Natural killer cell treated with Interleukin-12 subunit alpha and Interleukin-12 subunit beta and Interleukin-15 and Interleukin-18, amount 100 ng/mL, for 72 hours (primary cell): ENCODE results near the gene RAD18. TPM values are rescaled to one million over a fixed set of nuclear protein-coding genes. Genes with fewer than 3 reads are reported as not detected.

Experiments
- ATAC-seq, 2 donors: fragments of 150-1000 bp; cut with Tn5 transposase in 1 of 2; sonication (Bioruptor Pico), chemical (Tn5 transposase) in 1 of 2; 2 replicates each; pipeline ENCODE4 v1.10.0; 2021
- DNase-seq: peaks from one replicate; pipeline ENCODE4 v3.0.0; 2022; ENCODE audit warnings: low spot score
- H3K27ac Mint-ChIP-seq, 2 donors: 1 replicate in 1 of 2; 2 replicates in 1 of 2; pipeline ENCODE4 v1.8.0; 2022; ENCODE audit warnings: mixed read lengths in 2 of 2, mild to moderate bottlenecking in 1 of 2, moderate library complexity in 1 of 2
- H3K27me3 Mint-ChIP-seq, 2 donors: 1 replicate in 1 of 2; 2 replicates in 1 of 2; pipeline ENCODE4 v1.8.0; 2022; ENCODE audit warnings: mixed read lengths in 2 of 2
- H3K36me3 Mint-ChIP-seq: one replicate; pipeline ENCODE4 v1.8.0; 2022; ENCODE audit warnings: mixed read lengths
- H3K4me1 Mint-ChIP-seq, 2 donors: 1 replicate in 1 of 2; 2 replicates in 1 of 2; pipeline ENCODE4 v1.8.0; 2022; ENCODE audit warnings: low read depth in 2 of 2, mixed read lengths in 2 of 2, mild to moderate bottlenecking in 1 of 2
- H3K4me3 Mint-ChIP-seq: one replicate; pipeline ENCODE4 v1.8.0; 2022; ENCODE audit warnings: mixed read lengths
- H3K9me3 Mint-ChIP-seq: 2 replicates; pipeline ENCODE4 v1.8.0; 2022; ENCODE audit warnings: mixed read lengths
- total RNA-seq, 2 donors: library from RNA; stranded (reverse); gene quantifications; one replicate each; pipeline ENCODE4 v1.2.3, GENCODE V29; 2022

Gene RAD18, protein sequence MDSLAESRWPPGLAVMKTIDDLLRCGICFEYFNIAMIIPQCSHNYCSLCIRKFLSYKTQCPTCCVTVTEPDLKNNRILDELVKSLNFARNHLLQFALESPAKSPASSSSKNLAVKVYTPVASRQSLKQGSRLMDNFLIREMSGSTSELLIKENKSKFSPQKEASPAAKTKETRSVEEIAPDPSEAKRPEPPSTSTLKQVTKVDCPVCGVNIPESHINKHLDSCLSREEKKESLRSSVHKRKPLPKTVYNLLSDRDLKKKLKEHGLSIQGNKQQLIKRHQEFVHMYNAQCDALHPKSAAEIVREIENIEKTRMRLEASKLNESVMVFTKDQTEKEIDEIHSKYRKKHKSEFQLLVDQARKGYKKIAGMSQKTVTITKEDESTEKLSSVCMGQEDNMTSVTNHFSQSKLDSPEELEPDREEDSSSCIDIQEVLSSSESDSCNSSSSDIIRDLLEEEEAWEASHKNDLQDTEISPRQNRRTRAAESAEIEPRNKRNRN
- total RNA-seq: 10 to 100 TPM; 33.4 to 66.0 TPM

DNA sequence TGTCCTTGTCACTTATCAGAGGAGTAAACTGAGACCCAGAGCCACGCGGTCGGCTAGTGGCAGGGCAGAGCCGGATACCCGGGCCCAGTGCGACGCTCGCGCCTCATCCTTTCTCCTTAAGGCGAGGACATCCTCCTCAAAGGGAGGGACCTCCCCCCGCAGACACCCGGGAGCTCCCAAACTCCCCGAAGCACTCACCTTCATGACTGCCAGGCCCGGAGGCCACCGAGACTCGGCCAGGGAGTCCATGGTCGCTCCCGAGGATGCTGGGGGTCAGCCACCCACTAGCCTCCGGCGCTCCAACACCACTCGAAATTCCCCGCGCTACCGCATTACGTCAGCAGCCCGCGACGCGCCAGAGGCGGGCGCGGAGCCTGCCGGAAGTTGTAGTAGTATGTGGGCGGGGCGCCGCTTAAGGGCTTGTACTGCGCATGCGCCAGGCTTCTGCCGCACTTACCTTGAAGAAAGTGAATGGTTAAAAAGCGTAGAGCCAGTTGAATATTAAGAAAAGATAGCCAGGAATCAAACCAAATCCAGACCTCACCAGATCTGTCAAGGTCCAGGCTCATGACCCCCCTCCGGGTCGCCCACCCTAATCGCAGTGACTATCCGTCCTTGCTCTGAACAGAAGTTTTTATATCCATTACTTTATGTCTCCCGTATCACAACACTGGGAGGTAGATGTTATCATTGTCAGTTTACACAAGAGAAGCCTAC is at the start of gene RAD18:
Gene RAD18 (minus strand): TSS at position 336 of the 717 bp plus-strand sequence. CDS start 87 bp downstream, at position 249.
- ATAC-seq: peak; percentile 96 to 98
- peak within 1 kb of the TSS; percentile 97 for H3K4me3 Mint-ChIP-seq

DNA sequence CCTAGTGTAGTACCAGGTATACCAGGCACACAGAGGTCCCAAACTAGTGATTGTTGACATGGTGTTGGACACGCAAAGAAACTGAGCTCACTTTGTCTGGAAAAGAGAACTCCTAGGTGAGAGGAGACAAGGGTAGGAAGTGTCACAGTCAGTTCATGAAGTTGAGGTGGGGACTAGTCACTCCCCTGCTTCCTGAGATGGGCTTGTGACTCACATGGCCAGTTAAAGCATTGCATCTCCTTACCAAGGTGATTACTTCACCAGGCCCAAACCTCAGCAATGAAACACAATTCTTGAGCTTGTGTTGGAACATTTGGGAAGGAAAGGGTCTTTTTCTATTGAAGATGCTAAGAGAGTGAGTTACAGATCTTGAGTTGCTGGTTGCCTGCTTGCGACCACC is 49.2 kb upstream of the RAD18 start:
- Mint-ChIP-seq H3K36me3 (no peaks in the 10 kb centered on the region), H3K9me3 (no peaks in the 10 kb centered on the region), H3K4me1 (no peaks in the 10 kb centered on the region), H3K27ac (no peak overlapping the region), H3K4me3 (no peak overlapping the region), H3K27me3 (peaks cover 0 to 7% of the 10 kb centered on the region in 2 donors)
- DNase-seq (no peak), ATAC-seq (no peak)

More for the DNA sequence above, at the start of gene RAD18:
- peaks cover under 1 to 6% of the 10 kb centered on the region in 2 donors for H3K27me3 Mint-ChIP-seq
- H3K4me1 Mint-ChIP-seq: peaks cover 27 to 45% of the 10 kb centered on the region in 2 donors
- H3K27ac Mint-ChIP-seq: peak within 1 kb of the TSS; percentile 96 to 99
- peaks cover 16% of the 10 kb centered on the region for H3K36me3 Mint-ChIP-seq
- peak; percentile 94 for DNase-seq
- H3K9me3 Mint-ChIP-seq: no peaks in the 10 kb centered on the region

DNA sequence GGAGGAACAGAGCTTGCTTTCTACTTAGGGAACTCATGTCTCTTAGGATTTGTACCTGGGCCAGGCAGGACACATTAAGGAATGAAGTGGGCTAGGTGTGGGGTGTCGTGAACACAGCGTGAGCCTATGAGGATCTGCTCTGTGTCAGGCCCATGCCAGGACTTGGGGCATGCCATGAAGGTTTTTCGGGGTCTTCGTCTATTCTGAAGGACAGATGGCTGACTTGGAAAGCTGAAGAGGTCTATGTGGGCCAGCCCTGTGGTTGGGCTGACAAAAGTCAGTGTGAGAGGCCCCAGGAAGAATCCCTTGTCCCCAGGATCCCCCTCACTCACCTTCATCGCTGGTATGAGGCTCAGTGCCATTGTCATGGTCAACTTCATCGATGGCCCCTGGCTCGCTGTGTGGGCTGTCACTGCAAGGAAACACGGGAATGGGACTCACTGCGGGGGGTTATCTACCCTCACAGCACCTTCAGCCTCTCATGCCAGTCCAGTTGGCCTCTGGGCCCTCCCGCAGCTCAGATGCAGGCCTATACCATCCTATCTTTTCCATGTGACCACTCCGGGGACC is 46.8 kb upstream of the RAD18 start:
- no peaks in the 10 kb centered on the region for H3K27me3 Mint-ChIP-seq
- DNase-seq: no peak
- no peak overlapping the region for H3K4me3 Mint-ChIP-seq
- no peaks in the 10 kb centered on the region for H3K9me3 Mint-ChIP-seq
- H3K4me1 Mint-ChIP-seq: no peaks in the 10 kb centered on the region
- H3K36me3 Mint-ChIP-seq: no peaks in the 10 kb centered on the region
- no peak overlapping the region for H3K27ac Mint-ChIP-seq
- ATAC-seq: peak in 1 of 2 donors; percentile 26

DNA sequence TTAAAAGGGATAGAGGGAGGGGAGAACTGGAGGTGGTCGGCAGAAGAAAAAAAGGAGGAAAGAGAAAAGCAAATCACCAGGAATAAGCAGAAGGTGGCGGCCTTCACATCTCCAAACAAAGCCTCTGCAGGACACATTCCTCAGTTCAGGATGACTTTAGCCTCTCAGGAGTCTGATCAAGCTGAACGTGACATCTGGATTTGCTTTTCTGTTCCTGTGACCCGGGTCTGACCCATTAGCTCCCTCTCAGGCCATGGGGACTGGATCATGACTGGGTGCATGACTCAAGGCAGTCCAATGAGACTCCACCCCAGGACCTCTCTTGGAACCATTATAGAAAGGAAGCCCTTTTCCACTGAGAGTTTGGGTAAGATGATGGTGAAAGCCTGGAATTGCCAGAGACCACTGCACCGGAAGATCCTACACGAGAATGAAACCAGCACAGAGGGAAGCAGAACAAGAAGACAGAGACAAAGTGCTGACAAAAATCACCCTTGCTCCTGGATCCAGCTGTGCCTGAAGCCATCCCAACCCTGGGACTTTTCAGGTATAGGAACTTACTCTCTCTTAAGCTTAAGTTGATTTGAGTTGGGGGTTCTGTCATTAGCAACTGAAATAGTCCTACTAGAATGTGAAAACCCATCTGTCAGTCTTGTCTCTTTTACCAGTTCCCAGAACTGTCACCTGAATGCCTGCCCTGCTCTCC is 45.4 kb upstream of the RAD18 start:
- H3K4me3 Mint-ChIP-seq: no peak overlapping the region
- H3K4me1 Mint-ChIP-seq: no peaks in the 10 kb centered on the region
- H3K27ac Mint-ChIP-seq: no peak overlapping the region
- no peaks in the 10 kb centered on the region for H3K27me3 Mint-ChIP-seq
- ATAC-seq (no peak), DNase-seq (no peak)
- no peaks in the 10 kb centered on the region for H3K9me3 Mint-ChIP-seq
- H3K36me3 Mint-ChIP-seq: no peaks in the 10 kb centered on the region

DNA sequence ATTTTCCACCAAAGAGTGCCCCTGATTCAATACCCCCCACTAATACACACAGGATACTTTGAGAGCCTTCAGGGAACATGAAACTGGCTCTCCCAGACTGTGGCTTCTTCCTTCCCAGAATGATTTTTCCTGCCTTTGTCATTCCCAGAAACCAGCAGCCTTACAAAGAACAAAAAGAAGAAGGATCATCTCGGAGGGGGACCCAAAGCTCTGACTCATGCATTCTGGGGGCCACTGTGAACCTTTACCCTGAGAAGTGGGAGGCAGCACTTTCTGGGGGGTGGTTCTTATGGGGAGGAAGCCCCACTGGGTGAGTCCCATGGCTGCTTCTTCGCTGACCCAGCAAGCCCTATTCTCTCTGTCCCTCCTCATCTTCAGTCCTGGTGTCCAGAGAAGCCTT is 44.7 kb upstream of the RAD18 start:
- no peaks in the 10 kb centered on the region for H3K27me3 Mint-ChIP-seq
- no peak overlapping the region for H3K27ac Mint-ChIP-seq
- no peaks in the 10 kb centered on the region for H3K36me3 Mint-ChIP-seq

DNA sequence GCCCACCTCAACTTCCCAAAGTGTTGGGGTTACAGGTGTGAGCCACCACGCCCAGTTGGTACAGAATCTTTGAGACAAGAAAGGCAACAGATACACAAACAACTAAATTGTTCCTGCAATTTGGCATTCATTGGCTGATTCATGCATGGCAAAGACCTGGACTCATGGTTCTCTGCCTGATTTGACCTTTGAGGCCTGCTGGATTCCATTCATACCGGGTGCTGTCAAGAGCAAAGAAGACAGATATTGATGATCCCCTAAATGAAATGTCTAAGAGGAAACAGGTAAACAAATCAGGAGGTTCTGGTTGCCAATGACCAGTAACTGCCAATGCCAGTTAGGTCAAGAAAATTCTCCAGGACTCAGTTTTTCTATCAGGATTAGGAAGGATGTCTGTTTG is 43.9 kb upstream of the RAD18 start:
- H3K27me3 Mint-ChIP-seq: peaks cover 0 to 2% of the 10 kb centered on the region in 2 donors

More for the DNA sequence above, 44.7 kb upstream of the RAD18 start:
- Mint-ChIP-seq H3K4me1 (no peaks in the 10 kb centered on the region), H3K9me3 (no peaks in the 10 kb centered on the region), H3K4me3 (no peak overlapping the region)
- ATAC-seq (no peak), DNase-seq (no peak)

DNA sequence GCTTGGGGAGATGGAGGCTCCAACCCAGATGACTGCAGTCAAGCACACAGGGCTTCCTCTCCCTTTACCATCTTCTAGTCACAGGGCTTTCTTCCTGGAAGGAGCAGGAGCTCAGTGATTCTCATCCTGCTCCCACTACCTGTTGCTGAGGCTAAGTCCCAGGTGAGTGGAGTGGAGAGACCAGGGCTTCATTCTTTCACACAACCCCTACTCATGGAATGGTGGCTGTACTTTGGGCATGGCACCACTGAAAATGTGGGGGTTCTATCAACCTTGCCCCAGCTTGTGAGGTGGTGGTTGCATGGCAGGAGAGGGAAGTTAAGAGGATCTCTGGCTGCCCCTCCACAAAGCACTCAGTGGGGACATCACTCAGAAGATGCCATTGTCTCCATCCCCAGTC is 36.8 kb upstream of the RAD18 start:
- DNase-seq: no peak
- Mint-ChIP-seq H3K27ac (no peak overlapping the region), H3K36me3 (no peaks in the 10 kb centered on the region), H3K9me3 (no peaks in the 10 kb centered on the region), H3K4me1 (no peaks in the 10 kb centered on the region), H3K27me3 (peaks cover 0 to 22% of the 10 kb centered on the region in 2 donors), H3K4me3 (no peak overlapping the region)
- no peak for ATAC-seq

More for the DNA sequence above, 43.9 kb upstream of the RAD18 start:
- ATAC-seq (no peak), DNase-seq (no peak)
- Mint-ChIP-seq H3K9me3 (no peaks in the 10 kb centered on the region), H3K27ac (no peak overlapping the region), H3K4me1 (no peaks in the 10 kb centered on the region), H3K4me3 (no peak overlapping the region), H3K36me3 (no peaks in the 10 kb centered on the region)

DNA sequence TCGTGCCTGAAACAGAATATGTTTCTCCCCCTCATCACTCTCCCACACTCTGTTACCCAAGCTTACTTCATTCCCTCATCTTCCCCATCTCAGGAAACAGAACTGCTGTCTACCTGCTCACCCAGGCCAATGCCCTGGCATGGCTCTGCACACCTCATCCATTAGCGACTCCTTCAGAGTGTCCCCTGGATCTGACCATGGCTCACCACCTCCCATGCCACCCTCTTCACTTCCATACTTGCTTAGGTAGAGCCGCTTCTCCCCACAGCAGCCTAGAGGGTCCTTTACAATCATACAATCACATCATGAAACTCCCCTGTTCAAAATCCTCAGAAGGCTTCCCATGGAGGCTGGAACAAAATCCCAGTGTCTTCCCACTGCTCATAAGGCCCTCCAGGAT is 33.9 kb upstream of the RAD18 start:
- no peak for ATAC-seq
- no peak overlapping the region for H3K27ac Mint-ChIP-seq
- DNase-seq: no peak
- no peaks in the 10 kb centered on the region for H3K4me1 Mint-ChIP-seq
- peaks cover 0 to 20% of the 10 kb centered on the region in 2 donors for H3K27me3 Mint-ChIP-seq
- H3K9me3 Mint-ChIP-seq: no peaks in the 10 kb centered on the region
- no peaks in the 10 kb centered on the region for H3K36me3 Mint-ChIP-seq
- no peak overlapping the region for H3K4me3 Mint-ChIP-seq

DNA sequence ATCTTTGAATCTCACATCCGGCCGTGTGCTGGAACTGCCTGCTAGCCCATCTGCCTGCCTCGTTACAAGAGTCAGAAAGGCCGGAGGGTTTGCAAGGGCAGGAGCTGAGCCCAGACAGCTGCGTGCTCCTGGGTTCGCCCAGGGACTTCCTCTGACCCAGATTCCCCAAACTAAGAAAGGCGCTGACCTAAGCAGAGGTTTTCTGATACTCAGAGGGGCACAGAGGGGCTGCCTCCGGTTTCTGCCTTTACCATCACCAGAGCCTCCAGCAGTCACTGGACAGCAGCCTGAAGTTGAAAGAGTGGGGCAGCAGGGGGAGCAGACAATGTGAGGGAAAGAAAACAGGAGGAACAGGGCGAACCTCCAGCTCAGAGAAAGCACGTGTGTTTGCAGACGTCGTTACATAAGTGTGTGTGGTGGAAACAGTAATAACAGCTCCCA is 33.4 kb upstream of the RAD18 start:
- no peaks in the 10 kb centered on the region for H3K4me1 Mint-ChIP-seq
- ATAC-seq: no peak

DNA sequence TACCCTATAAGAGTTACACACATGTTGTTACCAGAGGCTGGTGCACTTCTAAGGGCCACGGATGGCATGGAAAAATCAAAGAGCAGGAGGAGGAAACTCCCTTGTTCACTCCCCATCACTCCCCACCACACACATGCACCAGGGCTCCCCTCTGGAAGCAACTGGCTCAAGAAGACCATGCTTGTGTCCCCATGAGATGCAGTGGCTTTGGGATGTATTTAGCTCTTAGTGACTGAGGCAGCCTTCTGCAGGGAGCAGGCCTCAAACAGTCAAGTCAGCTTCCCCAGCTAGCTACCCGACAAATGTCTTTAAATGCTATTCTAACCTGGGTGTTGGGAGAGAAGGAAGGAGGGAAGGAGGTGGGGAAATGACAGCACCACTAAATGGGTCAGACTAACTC is 32.9 kb upstream of the RAD18 start:
- no peak for ATAC-seq
- Mint-ChIP-seq H3K4me3 (no peak overlapping the region), H3K9me3 (no peaks in the 10 kb centered on the region)

More for the DNA sequence above, 33.4 kb upstream of the RAD18 start:
- H3K4me3 Mint-ChIP-seq: no peak overlapping the region
- H3K36me3 Mint-ChIP-seq: no peaks in the 10 kb centered on the region
- H3K27me3 Mint-ChIP-seq: peaks cover 0 to 15% of the 10 kb centered on the region in 2 donors
- no peak for DNase-seq
- no peak overlapping the region for H3K27ac Mint-ChIP-seq
- H3K9me3 Mint-ChIP-seq: no peaks in the 10 kb centered on the region

DNA sequence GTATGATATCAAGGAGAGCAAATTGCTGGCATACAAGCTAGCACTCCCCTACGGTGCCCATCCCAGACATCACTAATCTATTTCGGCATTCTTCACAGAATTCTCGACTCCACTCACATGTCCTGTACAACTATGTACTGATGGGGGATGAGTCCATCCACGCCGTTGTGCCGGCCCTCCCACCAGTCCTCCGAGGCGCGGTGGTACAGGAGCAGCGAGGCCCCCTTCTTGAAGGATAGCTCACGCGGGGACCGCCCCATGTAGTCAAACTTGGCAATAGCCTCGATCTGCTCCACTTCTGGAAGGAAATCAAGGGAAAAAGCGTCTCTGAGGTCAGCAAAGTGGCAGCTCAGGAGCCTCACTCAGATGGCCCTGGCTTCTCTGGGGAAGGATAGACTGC is 31.0 kb upstream of the RAD18 start:
- DNase-seq (no peak), ATAC-seq (no peak)
- H3K27me3 Mint-ChIP-seq: peaks cover 0 to 8% of the 10 kb centered on the region in 2 donors
- no peaks in the 10 kb centered on the region for H3K9me3 Mint-ChIP-seq
- no peaks in the 10 kb centered on the region for H3K4me1 Mint-ChIP-seq
- no peak overlapping the region for H3K27ac Mint-ChIP-seq
- no peaks in the 10 kb centered on the region for H3K36me3 Mint-ChIP-seq
- H3K4me3 Mint-ChIP-seq: no peak overlapping the region

More for the DNA sequence above, 32.9 kb upstream of the RAD18 start:
- H3K27ac Mint-ChIP-seq: no peak overlapping the region
- H3K36me3 Mint-ChIP-seq: no peaks in the 10 kb centered on the region
- DNase-seq: no peak
- H3K4me1 Mint-ChIP-seq: no peaks in the 10 kb centered on the region
- peaks cover 0 to 10% of the 10 kb centered on the region in 2 donors for H3K27me3 Mint-ChIP-seq

DNA sequence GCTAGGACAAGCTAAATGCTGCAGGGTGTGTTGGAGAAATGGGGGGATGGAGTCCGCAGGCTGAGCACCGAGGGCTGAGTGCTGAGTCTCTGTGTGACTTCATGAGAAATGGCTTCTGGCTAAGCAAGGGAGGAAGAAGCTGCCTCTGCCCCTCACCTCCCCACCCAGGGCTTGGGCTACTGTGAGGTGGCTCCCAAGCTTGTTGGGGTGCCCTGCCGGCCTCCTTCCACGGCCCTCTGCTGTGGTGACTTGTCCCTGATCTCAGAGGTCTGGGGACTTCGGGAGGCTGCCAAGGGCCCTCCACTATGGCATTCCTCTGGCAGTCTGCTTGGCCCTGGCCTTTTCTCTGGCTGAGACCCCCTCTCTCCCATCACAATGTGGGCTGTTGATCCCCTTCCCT is 30.1 kb upstream of the RAD18 start:
- H3K4me3 Mint-ChIP-seq: no peak overlapping the region
- DNase-seq: no peak

DNA sequence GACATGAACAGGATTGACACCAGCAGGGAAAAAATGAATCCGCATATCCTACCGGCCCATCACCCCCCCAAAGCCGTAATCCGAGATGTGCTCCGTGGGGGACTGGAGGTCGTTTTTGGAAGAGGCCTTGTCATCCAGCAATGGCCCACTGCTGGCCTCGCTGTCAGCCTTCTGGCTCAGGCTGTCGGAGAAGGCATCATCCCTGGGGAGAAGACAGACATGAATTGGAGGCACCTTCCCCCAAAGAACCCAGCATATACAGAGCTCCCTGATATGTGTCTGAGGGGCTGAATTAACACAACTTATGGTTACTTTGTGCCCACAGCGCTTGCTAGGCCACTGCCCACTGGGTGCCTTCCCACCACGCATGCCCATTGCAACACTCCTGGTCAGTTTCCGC is 29.6 kb upstream of the RAD18 start:
- ATAC-seq: no peak
- H3K9me3 Mint-ChIP-seq: no peaks in the 10 kb centered on the region

More for the DNA sequence above, 30.1 kb upstream of the RAD18 start:
- Mint-ChIP-seq H3K27ac (no peak overlapping the region), H3K36me3 (no peaks in the 10 kb centered on the region), H3K27me3 (peaks cover 0 to 4% of the 10 kb centered on the region in 2 donors), H3K9me3 (no peaks in the 10 kb centered on the region), H3K4me1 (no peaks in the 10 kb centered on the region)
- ATAC-seq: peak in 1 of 2 donors; percentile 43

More for the DNA sequence above, 29.6 kb upstream of the RAD18 start:
- Mint-ChIP-seq H3K27me3 (no peaks in the 10 kb centered on the region), H3K4me1 (peaks cover 0 to 4% of the 10 kb centered on the region in 2 donors), H3K4me3 (no peak overlapping the region), H3K27ac (no peak overlapping the region), H3K36me3 (no peaks in the 10 kb centered on the region)
- DNase-seq: no peak
